GM18505 (cell line): ENCODE data around the gene MAN1C1.

Experiments
- ATAC-seq: cut with Tn5 transposase; IDR thresholded peaks from one replicate; pipeline ENCODE4 v1.9.1; 2021; ENCODE audit not compliant: unreplicated experiment
- POLR2A ChIP-seq: IDR thresholded peaks from 4 replicates; pipeline ENCODE4 v1.6.1; 2011; ENCODE audit warnings: borderline replicate concordance; ENCODE audit not compliant: insufficient read depth, insufficient read length; ENCODE audit errors: extremely low read depth

Gene MAN1C1

GRCh38 chr1:25707280-25708016, 90.9 kb downstream of the MAN1C1 start:
- ATAC-seq: no peak
- no peak for TF ChIP-seq POLR2A

DNA sequence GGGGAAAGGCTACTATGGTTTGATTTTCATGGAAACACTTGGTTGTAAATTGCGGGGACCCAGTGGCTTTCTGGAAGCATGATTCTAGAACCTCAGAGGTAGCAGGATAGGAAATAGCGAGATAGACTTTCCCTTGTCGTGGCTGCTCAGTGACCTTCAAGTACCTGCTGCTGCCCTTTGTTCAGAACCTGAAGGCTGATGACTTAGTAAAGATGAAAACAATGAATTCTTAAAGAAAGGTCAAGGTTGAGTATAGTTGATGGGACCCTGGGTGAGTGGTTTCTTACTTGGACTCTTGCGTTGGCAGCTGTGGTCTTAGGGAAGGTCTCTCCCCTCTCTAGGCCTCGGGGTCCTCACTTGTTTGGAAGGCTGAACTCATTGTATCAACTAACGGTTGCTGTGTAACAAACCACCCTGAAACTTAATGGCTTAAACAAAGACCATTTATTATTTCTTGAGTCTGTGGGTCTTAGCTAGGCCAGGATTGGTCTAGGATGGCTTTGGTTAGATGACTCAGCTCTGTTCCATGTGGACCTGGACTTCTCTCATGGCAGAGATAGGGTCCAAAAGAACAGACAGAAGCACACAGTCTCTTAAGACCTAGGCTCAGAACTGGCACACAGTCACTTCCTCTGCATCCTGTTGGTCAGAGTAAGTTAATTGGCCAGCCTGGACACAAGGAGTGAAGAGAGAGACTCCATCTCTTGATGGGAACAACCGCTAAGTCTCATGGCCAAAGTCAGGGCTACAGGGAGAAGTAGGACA, 94.2 kb downstream of the MAN1C1 start:
- no peak for TF ChIP-seq POLR2A
- ATAC-seq: no peak

DNA sequence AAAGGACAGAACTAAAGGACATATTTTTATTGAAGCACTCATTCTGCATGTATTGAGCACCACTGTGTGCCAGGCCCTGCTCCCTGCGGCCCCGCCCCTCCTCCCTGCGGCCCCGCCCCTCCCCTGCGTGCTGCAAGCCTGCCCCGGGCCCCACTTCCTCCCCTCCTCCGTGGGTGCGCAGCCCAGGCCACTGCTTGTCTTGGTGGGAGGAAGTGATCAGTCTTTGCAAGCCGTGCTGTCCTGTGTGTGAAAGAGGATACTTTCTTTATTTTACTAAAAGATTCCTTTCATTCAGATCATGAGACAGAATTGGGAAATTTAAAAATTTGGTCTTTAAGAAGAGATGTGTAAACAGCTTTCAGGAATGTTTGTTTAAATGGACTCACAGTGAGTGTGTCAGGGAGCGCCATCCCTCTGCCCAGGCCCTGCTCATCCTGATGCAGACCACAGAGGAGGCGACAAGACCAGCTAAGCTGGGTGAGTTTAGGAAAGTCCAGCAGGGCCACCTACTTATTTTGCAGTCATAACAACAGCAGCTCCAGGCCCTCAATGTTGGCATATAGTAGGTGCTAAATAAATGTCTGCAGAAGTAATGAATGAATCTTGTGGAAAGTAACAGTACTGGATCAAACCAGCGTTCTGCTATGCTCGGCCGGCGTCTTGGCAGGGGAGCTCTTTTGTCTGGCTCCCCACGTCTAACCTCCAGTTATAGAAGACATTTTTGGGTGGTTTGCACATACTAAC, 95.1 kb downstream of the MAN1C1 start:
- no peak for TF ChIP-seq POLR2A
- no peak for ATAC-seq

GRCh38 chr1:25712299-25712970, 95.8 kb downstream of the MAN1C1 start:
- ATAC-seq: no peak
- no peak for TF ChIP-seq POLR2A

DNA sequence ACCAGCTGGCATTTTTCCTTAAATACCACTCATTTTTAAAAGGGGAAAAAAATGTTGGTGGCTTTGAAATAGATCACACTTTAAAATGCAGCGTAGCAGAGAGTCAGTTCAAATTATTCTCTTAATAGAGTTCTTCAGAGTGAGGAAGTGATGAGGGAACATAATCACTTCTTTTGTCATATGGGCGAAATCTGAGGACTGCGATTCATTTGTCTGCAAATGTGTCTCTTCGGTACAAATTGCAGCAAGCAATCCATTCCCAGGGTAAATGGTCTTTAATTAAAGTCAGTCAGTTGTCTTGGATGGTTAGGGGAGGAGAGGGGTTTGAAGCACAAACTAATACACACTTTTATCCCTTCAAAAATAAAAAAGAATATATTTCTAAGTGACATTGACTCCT, 97.4 kb downstream of the MAN1C1 start:
- no peak for ATAC-seq
- no peak for TF ChIP-seq POLR2A

- no peak for ATAC-seq
- no peak for TF ChIP-seq POLR2A
Observed at GRCh38 chr1:25714372-25714931, 97.9 kb downstream of the MAN1C1 start.

DNA sequence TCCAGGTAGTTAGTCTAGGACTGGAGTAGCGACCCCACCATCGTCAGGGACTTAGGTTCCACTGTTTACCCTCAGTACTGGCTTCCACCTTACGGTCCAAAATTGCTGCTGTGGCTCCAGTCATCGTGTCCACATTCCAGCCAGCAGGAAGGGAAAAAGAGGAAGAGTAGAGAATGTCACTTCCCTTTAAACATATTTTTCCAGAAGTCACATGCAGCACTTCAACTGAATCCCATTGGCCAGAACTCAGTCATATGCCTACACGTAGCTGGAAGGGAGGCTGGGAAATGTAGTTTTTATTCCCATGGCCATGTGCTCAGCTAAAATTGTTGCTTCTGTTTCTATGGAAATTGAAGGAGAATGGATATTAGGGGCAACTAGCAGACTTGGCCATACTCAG, 99.3 kb downstream of the MAN1C1 start:
- no peak for ATAC-seq
- no peak for TF ChIP-seq POLR2A

GRCh38 chr1:25716320-25716719, 99.7 kb downstream of the MAN1C1 start:
- TF ChIP-seq POLR2A: no peak
- no peak for ATAC-seq

DNA sequence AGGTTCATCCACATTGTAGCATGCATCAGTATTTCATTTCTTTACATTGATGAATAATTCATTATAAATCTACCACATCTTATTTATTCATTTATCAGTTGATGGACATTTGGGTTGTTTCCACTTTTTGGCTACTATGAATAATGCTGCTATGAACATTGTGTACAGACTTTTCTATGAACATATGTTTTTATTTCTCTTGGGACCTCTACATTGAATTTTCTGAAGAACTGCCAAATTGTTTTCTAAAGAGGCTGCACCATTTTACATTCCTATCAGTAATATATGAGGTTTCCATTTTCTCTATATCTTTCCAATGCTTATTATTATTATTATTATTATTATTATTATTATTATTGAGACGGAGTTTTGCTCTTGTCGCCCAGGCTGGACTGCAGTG, 102.1 kb downstream of the MAN1C1 start:
- ATAC-seq: no peak
- no peak for TF ChIP-seq POLR2A

DNA sequence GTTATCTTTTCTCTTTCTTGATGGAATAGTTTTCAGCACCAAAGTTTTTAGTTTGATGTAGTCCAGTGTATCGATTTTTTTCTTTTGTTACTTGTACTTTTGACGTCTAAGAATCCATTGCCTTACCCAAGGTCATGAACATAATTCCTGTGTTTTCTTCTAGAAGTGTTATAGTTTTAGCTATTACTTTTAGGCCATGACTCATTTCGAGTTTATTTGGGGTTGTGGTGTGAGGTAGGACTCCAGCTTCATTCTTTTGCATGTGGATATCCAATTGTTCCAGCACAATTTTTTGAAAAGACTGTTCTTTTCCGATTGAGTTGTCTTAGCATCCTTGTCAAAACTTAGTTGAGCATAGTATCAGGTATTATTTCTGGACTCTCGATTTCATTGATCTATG, 104.0 kb downstream of the MAN1C1 start:
- TF ChIP-seq POLR2A: no peak
- ATAC-seq: no peak

DNA sequence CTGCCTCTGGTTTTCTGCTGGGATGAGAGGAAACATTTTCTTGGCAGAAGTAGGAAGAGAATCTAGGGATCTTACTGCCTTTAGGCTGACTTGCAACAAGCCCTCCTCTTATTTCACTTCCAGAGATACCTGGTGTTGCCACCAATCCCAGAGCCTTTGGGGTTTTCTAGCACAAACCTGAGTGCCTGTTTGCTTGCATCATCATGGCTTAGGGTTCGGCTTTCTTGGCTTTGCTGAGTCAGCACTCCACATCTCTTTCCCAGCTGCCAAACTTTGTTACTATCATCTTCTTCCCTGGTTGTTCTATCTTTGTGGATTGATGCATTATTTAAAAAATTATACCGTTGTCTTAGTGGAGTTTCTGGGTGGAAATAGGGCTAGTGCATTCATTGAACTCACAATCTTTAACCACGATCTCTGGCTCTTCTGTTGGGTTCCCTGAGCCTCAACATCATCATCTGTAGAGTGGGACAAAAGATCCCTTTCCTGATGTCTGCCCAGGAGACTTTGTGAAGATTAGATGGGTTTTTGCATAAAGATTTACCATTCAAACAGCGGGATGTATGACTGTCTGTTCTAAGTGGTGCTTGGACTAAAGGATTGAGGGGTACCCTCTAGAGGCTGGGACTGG, 106.8 kb downstream of the MAN1C1 start:
- no peak for TF ChIP-seq POLR2A
- ATAC-seq: no peak

DNA sequence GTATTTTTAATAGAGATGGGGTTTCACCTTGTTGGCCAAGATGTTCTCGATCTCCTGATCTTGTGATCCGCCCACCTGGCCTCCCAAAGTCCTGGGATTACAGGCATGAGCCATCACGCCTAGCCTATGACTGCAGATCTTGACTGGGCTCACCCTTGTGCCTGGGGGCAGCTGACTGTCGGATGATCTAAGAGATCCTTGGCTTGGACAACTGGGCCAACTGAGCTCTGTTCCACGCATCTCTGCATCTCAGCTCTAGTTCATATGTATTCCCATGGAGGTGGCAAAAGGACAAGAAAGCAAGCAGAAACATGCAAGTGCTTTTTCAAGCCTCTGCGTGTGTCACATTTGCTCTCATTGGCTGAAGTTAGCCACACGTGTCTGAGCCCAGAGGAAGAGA, 107.6 kb downstream of the MAN1C1 start:
- ATAC-seq: no peak
- TF ChIP-seq POLR2A: no peak
